Suppressor macrophage treated with lipopolysaccharide for 1 hour (primary cell): Measurements from ENCODE around the gene SLC6A19.
"Not testable (repeated sequence)": the region's sequence is repeated elsewhere in the genome, so short reads cannot be mapped to it uniquely, and the experiment has no call there.

Experiments
- DNase-seq, 3 donors: peaks; one replicate each; pipeline ENCODE4 v3.0.0-alpha.2; 2020 to 2022

SLC6A19 gene

DNA sequence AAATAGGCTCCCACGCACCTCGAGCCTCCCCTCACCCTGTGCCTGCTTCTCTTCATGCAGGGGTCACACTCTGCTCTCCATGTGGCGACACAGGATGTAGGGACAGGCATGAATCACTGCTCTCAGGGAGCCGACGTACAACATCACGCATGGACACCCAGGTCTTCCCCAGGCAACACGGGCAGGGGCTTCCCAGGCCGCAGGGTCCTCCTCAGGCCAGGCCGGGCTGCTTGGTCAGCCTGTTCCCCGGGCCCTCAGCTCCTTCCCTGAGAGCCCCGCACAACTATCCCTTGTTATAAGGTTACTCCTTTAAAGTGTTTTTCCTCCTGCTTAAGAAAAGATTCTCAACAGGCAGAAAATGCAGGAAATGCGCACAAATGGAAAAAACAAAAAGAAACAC is 24.8 kb downstream of the SLC6A19 start:
- DNase-seq, result no peak

DNA sequence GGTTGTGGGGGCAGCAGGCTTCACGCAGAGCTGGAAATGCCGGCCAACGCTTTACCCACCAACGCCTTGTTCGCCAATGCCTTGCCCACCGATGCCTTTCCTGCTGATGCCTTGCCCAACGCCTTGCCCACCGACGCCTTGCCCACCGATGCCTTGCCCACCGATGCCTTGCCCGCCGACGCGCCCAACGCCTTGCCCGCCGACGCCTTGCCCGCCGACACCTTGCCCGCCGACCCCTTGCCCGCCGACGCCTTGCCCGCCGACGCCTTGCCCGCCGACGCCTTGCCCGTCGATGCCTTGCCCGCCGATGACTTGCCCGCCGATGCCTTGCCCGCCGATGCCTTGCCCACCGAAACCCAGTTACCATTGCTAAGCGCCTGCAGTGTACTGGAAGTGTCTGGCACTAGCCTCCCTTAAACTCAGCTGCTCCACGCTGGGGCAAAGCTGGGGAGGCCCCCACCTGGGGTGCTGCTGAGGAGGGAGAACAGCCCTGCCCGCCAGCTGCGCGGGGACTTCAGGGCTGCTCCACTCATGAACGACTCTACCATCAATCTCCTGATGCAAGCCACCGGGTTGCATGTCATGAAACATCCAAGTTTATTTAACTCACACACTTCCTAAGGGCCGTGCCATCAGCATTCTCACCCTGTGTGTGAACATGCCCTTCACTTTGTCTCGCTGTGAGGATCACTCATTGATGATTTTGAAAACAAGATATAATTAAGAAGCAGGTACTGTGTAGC is 25.6 kb downstream of the SLC6A19 start:
- no peak for DNase-seq

DNA sequence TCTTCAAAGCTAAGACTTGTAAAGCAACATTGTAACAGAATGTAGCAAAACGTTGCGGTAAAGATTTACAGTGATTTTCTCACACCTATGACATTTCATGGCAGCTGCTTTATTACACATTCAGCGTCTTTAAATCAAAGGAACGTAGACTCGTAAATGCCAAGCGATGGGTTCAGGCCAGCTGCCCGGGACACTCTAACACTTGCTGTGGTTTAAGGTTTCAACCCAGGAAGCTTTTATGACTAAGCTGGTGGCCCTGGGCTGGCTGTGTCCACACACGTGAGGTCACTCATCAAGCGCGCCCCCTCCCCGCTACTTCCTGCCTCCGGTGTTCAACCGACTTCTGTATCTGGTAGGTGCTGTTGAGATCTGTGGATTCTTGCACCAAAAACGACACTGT is 26.3 kb downstream of the SLC6A19 start:
- no peak for DNase-seq

DNA sequence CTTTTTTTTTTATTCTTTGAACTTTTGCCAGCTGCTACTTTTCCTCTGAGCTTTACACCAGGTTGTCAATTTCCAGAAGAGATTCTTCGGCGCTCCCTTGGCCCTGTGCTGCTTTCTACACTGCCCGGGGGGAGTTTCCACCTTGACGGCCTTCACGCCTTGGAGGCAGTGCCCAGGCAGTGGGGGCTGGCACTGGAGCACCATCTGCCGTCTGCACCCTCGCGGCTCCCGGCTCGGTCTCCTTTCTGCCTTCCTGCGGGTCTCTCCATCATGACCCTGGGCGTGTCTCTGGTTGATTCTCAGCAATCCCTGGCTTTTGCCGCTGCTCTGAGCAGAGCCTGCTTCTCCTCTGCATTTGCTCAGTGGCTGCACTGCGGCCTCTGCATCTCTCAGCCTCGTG is 26.7 kb downstream of the SLC6A19 start:
- DNase-seq, result no peak

DNA sequence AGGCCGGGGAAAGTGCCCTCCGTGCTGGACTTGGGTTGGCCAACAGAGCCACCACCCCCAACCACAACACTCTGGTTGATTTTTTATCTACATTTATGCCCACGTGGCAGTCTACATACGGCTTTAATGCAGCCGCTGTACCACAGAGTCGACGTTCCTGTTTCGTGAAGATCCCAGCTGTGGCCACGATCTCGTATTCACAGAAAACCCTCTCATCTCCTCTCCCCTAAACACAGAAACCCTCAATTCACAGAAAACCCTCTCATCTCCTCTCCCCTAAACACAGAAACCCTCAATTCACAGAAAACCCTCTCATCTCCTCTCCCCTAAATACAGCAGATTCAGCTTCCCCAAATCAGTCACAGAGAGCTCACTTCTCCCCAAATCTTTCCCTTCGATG is 27.6 kb downstream of the SLC6A19 start:
- DNase-seq, result not testable (repeated sequence)

DNA sequence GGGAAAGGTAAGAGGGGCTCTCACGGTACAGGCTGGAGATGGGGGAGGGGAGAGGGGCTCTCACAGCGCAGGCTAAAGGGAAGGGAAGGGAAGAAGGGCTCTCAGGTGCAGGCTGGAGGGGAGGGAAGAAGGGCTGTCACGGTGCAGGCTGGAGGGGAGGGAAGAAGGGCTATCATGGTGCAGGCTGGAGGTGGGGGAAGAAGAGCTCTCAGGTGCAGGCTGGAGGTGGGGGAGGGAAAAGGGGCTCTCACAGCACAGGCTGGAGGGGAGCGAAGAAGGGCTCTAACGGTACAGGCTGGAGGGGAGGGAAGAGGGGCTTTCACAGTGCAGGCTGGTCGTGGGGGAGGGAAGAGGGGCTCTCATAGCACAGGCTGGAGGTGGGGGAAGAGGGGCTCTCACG is 28.4 kb downstream of the SLC6A19 start:
- DNase-seq, result no peak

DNA sequence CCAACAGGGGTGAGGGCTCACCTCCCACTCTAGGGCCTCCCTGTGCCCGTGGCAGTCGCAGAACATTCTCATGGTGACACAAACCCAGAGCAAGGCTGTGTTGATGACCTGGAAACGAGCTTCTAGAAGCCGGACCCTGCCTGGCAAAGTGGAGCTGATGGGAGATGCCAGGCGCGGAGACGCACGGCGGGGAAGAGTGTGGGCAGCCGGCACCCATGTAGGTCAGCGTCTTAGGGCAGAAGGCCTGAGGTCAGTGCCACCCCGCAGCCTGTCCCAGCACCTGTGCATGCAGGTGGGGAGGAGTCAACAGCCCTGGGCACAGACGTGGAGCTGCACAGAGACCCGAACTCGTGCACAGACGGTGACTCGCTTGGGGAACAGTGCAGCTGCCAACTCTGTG is 29.2 kb downstream of the SLC6A19 start:
- DNase-seq, result no peak

DNA sequence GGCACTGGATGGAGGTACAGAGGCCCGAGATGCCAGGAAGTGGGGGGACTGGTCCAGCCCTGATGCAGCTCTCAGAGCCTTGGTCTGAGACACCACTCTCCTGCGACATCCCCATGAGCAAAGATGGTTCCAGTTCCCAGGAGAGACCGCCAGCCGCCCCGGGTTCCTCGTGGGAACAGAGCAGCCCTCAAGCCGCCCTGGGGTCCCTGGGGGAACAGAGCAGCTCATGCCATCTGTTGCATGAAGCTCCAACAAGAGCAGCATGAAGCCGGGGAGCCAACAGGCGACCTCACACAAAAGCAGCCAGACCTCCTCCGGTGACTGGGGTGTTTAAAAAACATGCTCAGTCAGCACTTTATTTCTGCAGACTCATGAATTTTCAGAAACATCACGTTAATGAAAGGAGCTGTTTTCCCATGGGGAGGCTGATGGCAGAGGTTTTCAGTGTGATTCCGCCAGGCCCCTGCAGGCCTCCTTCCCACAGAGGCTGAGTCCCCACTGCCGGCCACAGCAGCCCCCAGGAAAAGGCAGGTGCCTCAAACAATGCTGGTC is 30.0 kb downstream of the SLC6A19 start:
- DNase-seq, result no peak

DNA sequence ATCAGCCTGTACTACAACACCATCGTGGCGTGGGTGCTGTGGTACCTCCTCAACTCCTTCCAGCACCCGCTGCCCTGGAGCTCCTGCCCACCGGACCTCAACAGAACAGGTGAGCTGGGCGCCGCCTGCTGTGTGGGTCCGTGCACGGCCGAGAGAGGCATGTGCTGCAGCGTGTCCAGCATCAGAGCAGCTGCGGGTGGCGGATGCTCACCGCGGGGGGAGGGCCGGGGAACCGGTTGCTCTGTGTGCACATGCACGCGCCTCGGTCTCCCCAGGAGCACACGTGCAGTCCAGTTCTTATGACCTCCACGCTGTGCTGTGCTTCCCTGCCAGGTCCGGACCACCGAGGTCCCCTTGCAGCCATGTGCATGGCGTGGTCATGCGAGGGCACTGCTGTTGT is 31.4 kb downstream of the SLC6A19 start:
- no peak for DNase-seq

DNA sequence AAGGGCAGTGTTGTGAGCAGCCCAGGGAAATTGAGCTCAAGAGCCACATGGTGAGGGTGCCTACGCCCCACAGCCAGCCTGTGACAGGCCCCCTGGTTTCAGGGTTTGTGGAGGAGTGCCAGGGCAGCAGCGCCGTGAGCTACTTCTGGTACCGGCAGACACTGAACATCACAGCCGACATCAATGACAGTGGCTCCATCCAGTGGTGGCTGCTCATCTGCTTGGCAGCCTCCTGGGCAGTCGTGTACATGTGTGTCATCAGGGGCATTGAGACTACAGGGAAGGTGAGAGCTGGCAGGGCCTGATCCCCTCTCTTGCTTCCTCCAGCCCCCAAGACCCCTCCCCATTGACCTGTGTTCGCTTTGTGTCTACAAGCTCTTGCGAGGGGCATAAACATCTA is 34.0 kb downstream of the SLC6A19 start:
- DNase-seq, result no peak

DNA sequence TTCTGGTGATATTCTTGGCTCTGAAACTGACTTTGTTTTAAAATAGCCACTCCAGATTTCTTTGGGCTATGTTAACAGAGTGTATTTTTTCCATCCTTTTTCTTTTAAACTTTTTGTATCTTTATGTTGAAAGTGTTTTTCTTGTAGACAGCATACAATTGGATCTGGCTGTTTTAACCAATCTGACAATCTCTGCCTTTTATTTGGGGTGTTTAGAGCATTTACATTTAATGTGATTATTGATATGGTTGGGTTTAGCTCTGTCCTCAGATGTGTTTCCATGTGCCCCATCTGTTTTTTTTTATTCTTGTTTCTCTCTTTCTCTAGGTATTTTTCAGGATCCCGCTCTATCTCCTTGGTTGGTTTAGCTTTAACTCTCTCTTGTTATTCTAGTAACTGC is 34.4 kb downstream of the SLC6A19 start:
- DNase-seq, result no peak

DNA sequence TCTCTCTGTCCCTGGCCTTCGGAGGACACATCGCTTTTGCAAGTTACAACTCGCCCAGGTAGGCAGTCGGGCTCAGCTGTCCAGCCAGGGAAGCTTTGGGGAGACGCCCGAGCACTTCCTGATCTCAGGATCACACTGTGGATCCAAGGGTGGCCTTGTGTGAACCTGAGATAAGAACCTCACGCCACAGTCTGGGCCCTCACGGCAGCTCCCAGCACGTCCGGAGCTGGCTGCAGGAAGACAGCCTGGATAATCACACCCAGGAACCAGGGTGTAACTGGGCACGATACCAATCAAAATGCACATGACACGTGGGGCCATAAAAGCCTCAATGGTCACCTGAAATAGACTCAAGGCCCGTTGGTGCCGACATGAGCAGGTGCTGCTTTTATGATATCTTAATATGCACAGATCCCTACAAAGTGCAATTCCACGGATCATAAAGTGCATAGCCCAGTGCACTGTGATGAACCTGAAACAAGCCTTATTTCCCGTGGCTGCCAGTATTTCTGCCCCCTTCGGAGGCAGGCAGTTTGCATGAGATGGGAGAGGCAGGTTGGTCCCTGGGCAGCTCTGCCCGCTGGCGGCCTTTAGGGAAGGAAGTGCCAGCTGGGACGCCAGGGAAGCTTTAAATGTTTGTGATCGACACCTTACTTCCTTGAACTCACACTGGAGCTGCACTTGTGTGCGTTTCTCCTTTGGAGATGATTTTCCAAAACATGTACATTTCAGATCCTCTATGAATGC is 38.3 kb downstream of the SLC6A19 start:
- no peak for DNase-seq

DNA sequence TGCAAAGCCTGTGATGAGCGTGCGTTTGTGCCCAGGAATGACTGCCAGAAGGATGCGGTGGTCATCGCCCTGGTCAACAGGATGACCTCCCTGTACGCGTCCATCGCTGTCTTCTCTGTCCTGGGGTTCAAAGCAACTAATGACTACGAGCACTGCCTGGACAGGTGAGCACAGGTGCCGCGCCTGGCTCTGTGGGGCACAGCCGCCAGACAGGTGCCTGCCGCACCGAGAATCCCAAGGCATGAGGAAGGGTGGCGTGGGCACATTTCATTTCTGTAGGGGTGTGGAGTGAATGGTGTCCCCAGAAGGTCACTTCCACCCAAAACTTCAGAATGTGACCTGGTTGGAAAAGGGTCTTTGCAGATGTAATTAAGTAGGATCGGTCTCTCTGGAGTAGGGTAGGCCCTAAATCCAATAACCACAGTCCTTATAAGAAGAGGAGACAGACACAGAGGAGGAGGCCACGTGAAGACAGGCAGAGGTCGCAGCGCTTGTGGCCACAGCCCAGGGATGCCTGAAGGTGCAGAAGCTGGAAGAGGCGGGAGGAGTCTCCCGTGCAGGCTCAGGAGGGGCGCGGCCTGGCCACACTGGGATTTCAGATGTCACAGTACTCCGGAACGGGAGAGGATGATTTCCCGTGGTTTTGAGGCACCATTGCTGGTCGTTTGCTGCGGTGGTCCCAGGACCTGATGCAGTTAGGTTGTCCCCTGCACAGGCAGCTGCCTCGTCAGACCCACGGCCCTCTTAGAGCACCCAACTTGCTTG is 39.3 kb downstream of the SLC6A19 start:
- no peak for DNase-seq

DNA sequence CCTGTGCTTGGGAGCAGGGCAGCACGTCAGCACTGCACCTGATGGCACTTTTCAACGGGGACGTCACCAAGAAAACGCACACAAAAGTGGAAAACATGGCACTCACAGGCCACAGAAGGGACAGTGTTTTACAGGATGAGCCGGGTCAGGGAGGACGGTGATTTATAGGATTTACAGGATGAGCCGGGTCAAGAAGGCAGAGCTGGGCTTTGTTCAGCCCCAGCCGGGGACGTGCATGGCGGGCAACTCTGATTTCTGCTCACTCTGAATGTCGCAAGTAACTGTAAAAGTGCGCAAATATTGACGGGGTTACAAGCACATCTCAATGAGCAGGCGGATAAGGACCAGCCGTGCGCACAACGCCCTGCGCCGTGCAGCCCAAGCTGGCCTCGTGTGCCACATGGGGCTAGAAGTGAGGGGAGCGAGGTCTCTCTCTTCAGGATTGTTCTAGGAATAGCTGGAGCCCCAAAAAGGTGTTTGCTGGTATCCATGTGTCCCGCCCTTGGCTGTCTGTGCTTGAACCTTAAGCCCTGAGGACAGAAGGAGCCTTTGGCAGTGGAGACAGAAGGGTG is 40.2 kb downstream of the SLC6A19 start:
- no peak for DNase-seq

DNA sequence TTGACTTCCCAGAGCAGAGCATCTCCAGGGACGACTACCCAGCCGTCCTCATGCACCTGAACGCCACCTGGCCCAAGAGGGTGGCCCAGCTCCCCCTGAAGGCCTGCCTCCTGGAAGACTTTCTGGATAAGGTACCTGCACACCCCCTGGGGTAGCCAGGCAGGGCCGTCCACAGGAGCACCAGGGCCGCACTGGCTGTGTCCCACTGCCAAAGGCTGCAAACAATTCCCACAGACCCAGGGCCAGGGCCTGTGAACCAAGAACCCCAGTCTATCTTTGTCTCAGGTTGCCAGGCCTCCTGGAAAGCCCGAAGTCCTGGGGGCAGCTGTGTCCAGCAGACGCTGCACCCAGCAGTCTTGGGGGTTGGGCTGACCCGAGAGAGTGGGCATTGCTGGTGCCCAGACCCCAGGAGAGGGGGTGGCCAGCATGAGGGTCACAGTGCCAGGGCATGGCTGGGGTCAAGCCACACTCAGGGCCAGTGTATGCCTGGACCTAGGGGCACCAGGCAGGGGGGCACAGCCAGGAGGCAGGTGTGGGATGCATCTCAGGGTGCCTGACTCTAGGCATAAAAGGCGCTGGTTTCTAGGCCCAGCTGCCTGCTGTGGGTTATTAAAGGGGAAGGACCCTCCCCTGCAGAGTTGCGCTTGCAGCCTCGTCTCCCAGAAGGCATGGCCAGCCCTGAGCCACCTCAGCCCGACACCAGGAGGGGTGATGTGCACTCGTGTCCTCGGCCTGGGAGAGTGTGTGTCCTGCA is 41.5 kb downstream of the SLC6A19 start:
- DNase-seq, result no peak

DNA sequence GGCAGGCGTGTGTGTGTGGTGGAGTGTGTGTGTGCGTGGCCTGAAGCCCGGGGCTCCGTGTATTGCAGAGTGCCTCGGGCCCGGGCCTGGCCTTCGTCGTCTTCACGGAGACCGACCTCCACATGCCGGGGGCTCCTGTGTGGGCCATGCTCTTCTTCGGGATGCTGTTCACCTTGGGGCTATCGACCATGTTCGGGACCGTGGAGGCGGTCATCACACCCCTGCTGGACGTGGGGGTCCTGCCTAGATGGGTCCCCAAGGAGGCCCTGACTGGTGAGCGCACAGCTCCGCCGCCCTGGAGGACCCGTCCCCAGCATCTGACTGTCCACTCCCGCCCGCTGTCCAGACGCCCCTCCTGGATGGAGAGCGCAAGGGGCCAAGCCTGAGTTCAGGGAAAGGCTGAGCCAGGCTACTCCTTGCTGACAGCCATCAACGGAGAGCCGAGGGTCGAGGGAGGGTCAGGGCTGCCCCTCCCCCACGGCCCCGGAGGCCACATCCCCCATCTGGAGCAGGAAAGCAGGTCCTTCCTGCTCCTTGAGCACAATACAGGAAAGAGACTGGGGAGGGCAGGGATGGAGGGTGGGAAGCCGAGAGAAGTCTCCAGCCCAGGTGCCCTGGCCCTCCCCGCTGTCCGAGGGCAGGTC is 42.2 kb downstream of the SLC6A19 start:
- DNase-seq, result no peak

DNA sequence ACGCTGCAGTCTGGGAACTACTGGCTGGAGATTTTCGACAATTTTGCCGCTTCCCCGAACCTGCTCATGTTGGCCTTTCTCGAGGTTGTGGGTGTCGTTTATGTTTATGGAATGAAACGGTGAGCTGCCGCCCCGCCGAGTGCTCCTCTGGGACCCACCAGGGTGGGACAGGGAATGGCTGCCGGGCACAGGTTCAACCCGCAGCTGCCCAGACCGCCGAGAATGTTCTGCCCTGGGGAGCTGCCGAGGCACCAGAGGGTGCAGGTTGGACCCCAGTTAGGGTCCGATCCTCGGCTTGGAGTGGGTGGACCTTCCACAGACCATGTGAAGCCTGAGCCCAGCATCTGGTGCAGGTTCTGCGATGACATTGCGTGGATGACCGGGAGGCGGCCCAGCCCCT is 42.9 kb downstream of the SLC6A19 start:
- DNase-seq, result no peak

DNA sequence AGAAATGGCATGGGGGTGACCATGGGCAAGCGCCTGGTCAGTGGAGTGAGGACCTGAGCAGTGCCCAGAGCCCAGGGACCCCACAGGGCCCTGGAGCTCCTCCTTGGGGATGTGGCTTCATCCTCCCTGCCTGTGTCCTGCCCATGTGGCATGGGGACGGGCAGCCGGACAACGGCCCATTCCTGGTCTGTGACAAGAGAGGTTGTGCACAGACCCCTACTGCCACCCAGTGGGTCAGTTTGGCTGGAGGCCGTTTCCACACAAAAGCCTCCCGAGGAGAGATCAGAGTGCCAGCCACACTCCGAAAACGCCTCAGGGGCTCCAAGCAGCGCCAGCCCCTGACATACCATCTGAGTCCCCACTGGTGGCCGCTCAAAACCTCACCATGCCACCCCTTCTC is 43.6 kb downstream of the SLC6A19 start:
- no peak for DNase-seq

DNA sequence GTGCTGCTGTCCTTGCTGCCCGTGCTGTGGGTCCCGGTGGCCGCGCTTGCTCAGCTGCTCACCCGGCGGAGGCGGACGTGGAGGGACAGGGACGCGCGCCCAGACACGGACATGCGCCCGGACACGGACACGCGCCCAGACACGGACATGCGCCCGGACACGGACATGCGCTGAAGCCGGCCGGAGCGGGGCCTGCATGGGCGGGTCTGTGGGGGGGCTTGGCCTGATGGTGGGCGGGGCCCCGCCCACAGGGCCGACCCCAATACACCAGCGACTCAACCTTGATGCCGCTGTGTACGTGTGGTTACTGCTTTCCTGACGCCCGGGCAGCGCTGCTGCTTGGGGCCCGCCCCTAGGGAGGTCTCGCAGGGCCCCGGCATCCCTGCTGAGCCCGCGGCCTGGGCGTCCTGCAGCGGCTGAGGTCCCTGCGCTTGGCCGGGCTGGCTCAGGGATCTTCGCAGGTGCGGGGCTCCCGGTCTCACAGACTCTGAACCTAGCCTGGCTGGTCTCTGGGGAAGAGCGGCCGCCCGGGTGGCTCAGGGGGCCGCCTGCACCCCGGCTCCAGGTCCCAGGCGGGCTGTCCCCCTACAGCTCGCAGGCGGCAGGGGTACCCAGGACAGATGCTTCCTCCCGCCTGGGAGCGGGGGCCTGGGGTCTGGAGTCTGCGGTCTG is 44.6 kb downstream of the SLC6A19 start:
- no peak for DNase-seq

DNA sequence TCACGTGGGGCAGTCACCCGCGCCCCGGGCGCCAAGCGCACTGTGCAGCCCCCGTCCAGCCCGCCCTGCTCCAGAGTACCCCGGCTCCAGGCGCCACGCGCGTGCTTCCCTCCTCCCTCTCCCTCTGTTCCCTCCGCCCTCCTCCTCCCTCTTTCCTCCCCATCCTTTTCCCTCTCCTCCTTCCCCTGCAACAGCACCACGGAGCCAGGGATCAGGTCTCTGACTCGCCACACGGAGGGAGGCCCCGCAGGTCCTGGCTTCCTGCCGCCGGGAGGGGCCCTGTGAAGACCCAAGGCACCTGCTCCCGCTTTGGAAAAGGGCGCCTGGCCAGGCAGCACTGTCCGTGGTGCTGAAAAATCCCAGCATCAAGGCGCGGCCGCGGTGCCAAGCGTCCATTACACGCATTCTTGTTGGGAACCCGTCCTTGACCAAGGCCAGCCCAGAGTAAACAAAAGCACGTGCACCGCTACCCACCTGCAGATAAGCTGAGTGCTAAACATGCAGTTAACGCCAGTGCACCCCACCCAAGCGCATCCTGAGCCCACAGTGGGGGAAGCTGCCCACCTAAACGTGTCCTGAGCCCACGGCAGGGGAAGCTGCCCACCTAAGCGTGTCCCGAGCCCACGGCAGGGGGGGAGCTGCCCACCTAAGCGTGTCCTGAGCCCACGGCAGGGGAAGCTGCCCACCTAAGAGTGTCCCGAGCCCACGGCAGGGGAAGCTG is 45.5 kb downstream of the SLC6A19 start:
- peak in 2 of 3 donors; percentile 30 to 62 for DNase-seq

DNA sequence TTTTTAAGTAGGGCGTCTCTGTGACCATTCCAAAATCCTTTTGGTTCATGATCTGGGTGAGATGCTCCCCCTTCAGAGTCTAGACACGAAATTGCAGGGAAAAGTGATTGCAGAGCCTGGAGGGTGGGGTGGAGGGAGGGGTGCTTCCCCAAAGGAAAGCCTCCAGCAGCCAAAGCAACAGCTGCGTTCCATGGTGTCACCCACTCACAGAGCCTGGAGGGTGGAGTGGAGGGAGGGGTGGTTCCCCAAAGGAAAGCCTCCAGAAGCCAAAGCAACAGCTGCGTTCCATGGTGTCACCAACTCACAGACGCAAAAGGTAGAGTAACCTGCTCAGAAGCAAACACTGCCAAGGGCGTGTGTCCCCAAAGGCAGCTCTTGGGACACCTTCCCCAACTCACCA is 46.4 kb downstream of the SLC6A19 start:
- no peak for DNase-seq
